ENCODE data around the gene SERGEF. TPM values are rescaled to one million over a fixed set of nuclear protein-coding genes. Genes with fewer than 3 reads are reported as not detected.

Gene SERGEF
- polyA plus RNA-seq, 2 of the 4 experiments (the other 2 are of a cell fraction), result 20.7 to 24.1 TPM

- CTCF ChIA-PET, result no interaction called here
- WGBS (ENCODE audit: missing lambda C conversion rate), result 58% methylated on average over 12 of the region's 12 CpGs
- H3K4me3 ChIP-seq, result no peak overlapping the region
- no peaks in the 10 kb centered on the region for H3K4me1 ChIP-seq
- ATAC-seq (peak in 1 of 2 experiments; percentile 33; a peak in 2 of 6 replicates), DNase-seq (ENCODE audit: low read depth in 1 of 2, low spot score in 1 of 2) (no peak), FAIRE-seq (no peak)
- H3K27ac ChIP-seq, result no peak overlapping the region
- no peaks in the 10 kb centered on the region for H3K9me3 ChIP-seq
- no peak overlapping the region for H3K4me2 ChIP-seq
- POLR2A ChIA-PET, result no interaction called here
- TF ChIP-seq EP300 (IDR thresholded peaks at IDR 0.05), result no peak
- TF ChIP-seq, protein P1, sequence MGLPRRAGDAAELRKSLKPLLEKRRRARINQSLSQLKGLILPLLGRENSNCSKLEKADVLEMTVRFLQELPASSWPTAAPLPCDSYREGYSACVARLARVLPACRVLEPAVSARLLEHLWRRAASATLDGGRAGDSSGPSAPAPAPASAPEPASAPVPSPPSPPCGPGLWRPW (IDR thresholded peaks at IDR 0.05), result no peak
- TF ChIP-seq NFE2L2 (conservative IDR thresholded peaks at IDR 0.05; ENCODE audit: low read length), result no peak
- TF ChIP-seq, protein P2, sequence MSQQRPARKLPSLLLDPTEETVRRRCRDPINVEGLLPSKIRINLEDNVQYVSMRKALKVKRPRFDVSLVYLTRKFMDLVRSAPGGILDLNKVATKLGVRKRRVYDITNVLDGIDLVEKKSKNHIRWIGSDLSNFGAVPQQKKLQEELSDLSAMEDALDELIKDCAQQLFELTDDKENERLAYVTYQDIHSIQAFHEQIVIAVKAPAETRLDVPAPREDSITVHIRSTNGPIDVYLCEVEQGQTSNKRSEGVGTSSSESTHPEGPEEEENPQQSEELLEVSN (IDR thresholded peaks at IDR 0.05; ENCODE audit: borderline replicate concordance, low read depth), result no peak
- no peak for TF ChIP-seq TP53 (CRISPR knock-in tag; IDR thresholded peaks at IDR 0.05)
- no peak for TF ChIP-seq ESRRA (IDR thresholded peaks at IDR 0.05; ENCODE audit: borderline replicate concordance, low read length)
- TF ChIP-seq KDM1A (IDR thresholded peaks at IDR 0.05; ENCODE audit: low read depth), result no peak
- TF ChIP-seq, protein P3, sequence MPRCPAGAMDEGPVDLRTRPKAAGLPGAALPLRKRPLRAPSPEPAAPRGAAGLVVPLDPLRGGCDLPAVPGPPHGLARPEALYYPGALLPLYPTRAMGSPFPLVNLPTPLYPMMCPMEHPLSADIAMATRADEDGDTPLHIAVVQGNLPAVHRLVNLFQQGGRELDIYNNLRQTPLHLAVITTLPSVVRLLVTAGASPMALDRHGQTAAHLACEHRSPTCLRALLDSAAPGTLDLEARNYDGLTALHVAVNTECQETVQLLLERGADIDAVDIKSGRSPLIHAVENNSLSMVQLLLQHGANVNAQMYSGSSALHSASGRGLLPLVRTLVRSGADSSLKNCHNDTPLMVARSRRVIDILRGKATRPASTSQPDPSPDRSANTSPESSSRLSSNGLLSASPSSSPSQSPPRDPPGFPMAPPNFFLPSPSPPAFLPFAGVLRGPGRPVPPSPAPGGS (IDR thresholded peaks at IDR 0.05), result no peak
- no peak for TF ChIP-seq SREBF2 (IDR thresholded peaks at IDR 0.05)
- TF ChIP-seq ATOH8 (CRISPR knock-in tag; IDR thresholded peaks at IDR 0.05; ENCODE audit: low read depth), result no peak
- no peak for TF ChIP-seq CHD2 (IDR thresholded peaks at IDR 0.05; ENCODE audit: low read length, partially characterized antibody)
- no peak for TF ChIP-seq NR3C1 (IDR thresholded peaks at IDR 0.05)
- no peak for TF ChIP-seq KDM5A (IDR thresholded peaks at IDR 0.05)
Observed at GRCh38 chr11:17781221-17781620, 231.6 kb downstream of the SERGEF start.

GRCh38 chr11:17780668-17781067 is 232.2 kb downstream of the SERGEF start:
- TF ChIP-seq TP53 (CRISPR knock-in tag; IDR thresholded peaks at IDR 0.05) (no peak), CHD4 (IDR thresholded peaks at IDR 0.05; ENCODE audit: borderline replicate concordance) (no peak), HEYL (CRISPR knock-in tag; IDR thresholded peaks at IDR 0.05) (no peak), ATOH8 (CRISPR knock-in tag; IDR thresholded peaks at IDR 0.05; ENCODE audit: low read depth) (no peak), PBX3 (IDR thresholded peaks at IDR 0.05) (no peak), ZNF302 (CRISPR knock-in tag; IDR thresholded peaks at IDR 0.05) (no peak)
- TF ChIP-seq, protein P4, sequence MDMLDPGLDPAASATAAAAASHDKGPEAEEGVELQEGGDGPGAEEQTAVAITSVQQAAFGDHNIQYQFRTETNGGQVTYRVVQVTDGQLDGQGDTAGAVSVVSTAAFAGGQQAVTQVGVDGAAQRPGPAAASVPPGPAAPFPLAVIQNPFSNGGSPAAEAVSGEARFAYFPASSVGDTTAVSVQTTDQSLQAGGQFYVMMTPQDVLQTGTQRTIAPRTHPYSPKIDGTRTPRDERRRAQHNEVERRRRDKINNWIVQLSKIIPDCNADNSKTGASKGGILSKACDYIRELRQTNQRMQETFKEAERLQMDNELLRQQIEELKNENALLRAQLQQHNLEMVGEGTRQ (IDR thresholded peaks at IDR 0.05), result no peak
- H3K27ac ChIP-seq, result no peak overlapping the region
- no peak overlapping the region for H3K4me2 ChIP-seq
- no peak for FAIRE-seq
- no peaks in the 10 kb centered on the region for H3K4me1 ChIP-seq
- H3K4me3 ChIP-seq, result no peak overlapping the region
- no peaks in the 10 kb centered on the region for H3K9me3 ChIP-seq
- WGBS (ENCODE audit: missing lambda C conversion rate), result 65% methylated on average over 11 of the region's 15 CpGs
- no peak for DNase-seq (ENCODE audit: low read depth in 1 of 2, low spot score in 1 of 2)
- ChIA-PET POLR2A (no interaction called here), CTCF (interaction anchor here (1.5 kb wide), 1 partner anchor 59 kb away, joined by 5 read pairs; no protein-coding TSS in a partner anchor)
- no peak for ATAC-seq

Measured in A549 (cell line).